ENCODE measurements around the gene ATP7A. TPM values are rescaled to one million over a fixed set of nuclear protein-coding genes. Genes with fewer than 3 reads are reported as not detected.

Gene ATP7A
- total and polyA plus RNA-seq, 9 of the 15 experiments (the other 6 are each of a cell fraction or from before 2014, with no cell fraction given): 7.8 to 22.7 (median 11.6) TPM

GRCh38 chrX:77875372-77875771 lies 35.1 kb upstream of the ATP7A start:
- no peak overlapping the region for H3K9ac ChIP-seq (ENCODE audit: insufficient read depth in 1 of 2, low read depth in 2 of 2, low read length in 2 of 2)
- intact Hi-C loops (cut with micrococcal nuclease) (no loop called here), in situ Hi-C loops (cut with MboI) (no loop called here)
- H3K4me3 ChIP-seq: no peak overlapping the region
- no TSS peak for BruUV-seq (replicated peaks)
- no peak overlapping the region for H3K27ac ChIP-seq (ENCODE audit: extremely low read depth, low read depth, low read length)
- H3K9me1 ChIP-seq (ENCODE audit: control insufficient read depth, insufficient read depth, low read length): no peaks in the 10 kb centered on the region
- no peaks in the 10 kb centered on the region for H3K4me1 ChIP-seq (replicated peaks in 1 of 2; ENCODE audit: control insufficient read depth in 2 of 2, insufficient read depth in 2 of 2, low read length in 2 of 2)
- POLR2A ChIA-PET: no interaction called here
- FAIRE-seq: no peak
- no peaks in the 10 kb centered on the region for H3K79me2 ChIP-seq (ENCODE audit: control insufficient read depth, insufficient read depth, low read length)
- H3K4me2 ChIP-seq (ENCODE audit: insufficient read depth, low read length): no peak overlapping the region
- ATAC-seq: no peak
- no peaks in the 10 kb centered on the region for H3K9me3 ChIP-seq (replicated peaks; ENCODE audit: control insufficient read depth, insufficient read depth, low read depth, low read length)
- DNase-seq (ENCODE audit: extremely low read depth in 1 of 4, low spot score in 3 of 4): no peak
- WGBS (ENCODE audit: insufficient coverage, low coverage, missing lambda C conversion rate): 69% methylated on average over 8 of the region's 8 CpGs
- TF ChIP-seq ZBTB5 (IDR thresholded peaks at IDR 0.05) (no peak), BCOR (IDR thresholded peaks at IDR 0.05) (no peak), GTF3C2 (IDR thresholded peaks at IDR 0.05; ENCODE audit: borderline replicate concordance, extremely low read depth, insufficient read length) (no peak)
- H3K27me3 ChIP-seq (ENCODE audit: control insufficient read depth in 2 of 2, insufficient read depth in 2 of 2, low read length in 2 of 2): no peaks in the 10 kb centered on the region
- H4K20me1 ChIP-seq (replicated peaks; ENCODE audit: control insufficient read depth, insufficient read depth, low read length): no peaks in the 10 kb centered on the region
- peaks cover 6% of the 10 kb centered on the region; the same call in 2 of the 3 replicates for H3K36me3 ChIP-seq (ENCODE audit: control insufficient read depth, insufficient read depth, low read length)
- no peak overlapping the region for H2AFZ ChIP-seq (ENCODE audit: low read depth, low read length)
- CTCF ChIA-PET (ENCODE audit: low intra/inter-chr PET ratio): no interaction called here

Data from K562 (cell line).